Activated CD4-positive, alpha-beta T cell treated with anti-CD3 and anti-CD28 coated beads, Interleukin-2, amount 10 ng/mL, durations not matched to agents 7 days and 5 days (primary cell): ENCODE measurements around the gene HHLA2. TPM values are rescaled to one million over a fixed set of nuclear protein-coding genes. Genes with fewer than 3 reads are reported as not detected.

Experiments
- CTCF ChIA-PET: fragments of 350-600 bp; sonication (Branson Sonifier 250); formaldehyde crosslinking; loops from one replicate; lab custom pipeline; 2021; ENCODE audit warnings: antibody characterized with exemption; lab: Charles Lee
- POLR2A ChIA-PET: fragments of 350-600 bp; sonication (Branson Sonifier 250); formaldehyde crosslinking; loops from one replicate; lab custom pipeline; 2021; ENCODE audit warnings: antibody characterized with exemption; lab: Charles Lee
- DNase-seq: peaks from one replicate; pipeline ENCODE4 v3.0.0-alpha.2; 2020
- H3K27ac Mint-ChIP-seq: one replicate; pipeline ENCODE4 v1.8.0; 2021; ENCODE audit warnings: mild to moderate bottlenecking, moderate library complexity, mixed read lengths
- H3K27me3 Mint-ChIP-seq: one replicate; pipeline ENCODE4 v1.8.0; 2021; ENCODE audit warnings: mixed read lengths
- H3K36me3 Mint-ChIP-seq: one replicate; pipeline ENCODE4 v1.8.0; 2021; ENCODE audit warnings: low read depth, mixed read lengths
- H3K4me1 Mint-ChIP-seq: one replicate; pipeline ENCODE4 v1.8.0; 2021; ENCODE audit warnings: mixed read lengths
- H3K4me3 Mint-ChIP-seq: one replicate; pipeline ENCODE4 v1.8.0; 2021; ENCODE audit warnings: mild to moderate bottlenecking, moderate library complexity, mixed read lengths
- H3K9me3 Mint-ChIP-seq: one replicate; pipeline ENCODE4 v1.8.0; 2021; ENCODE audit warnings: mixed read lengths
- total RNA-seq, 2 experiments: library from RNA; stranded (reverse); gene quantifications; one replicate each; pipeline ENCODE4 v1.2.3, GENCODE V29; 2021

Gene HHLA2
- total RNA-seq, 2 experiments from 2014 or later: 1.4 to 3.0 TPM

GRCh38 chr3:108329947-108330346 is 33.6 kb downstream of the HHLA2 start:
- Mint-ChIP-seq H3K36me3 (peaks cover 39% of the 10 kb centered on the region), H3K4me1 (peaks cover 42% of the 10 kb centered on the region), H3K27ac (no peak overlapping the region), H3K9me3 (peaks cover 17% of the 10 kb centered on the region), H3K27me3 (no peaks in the 10 kb centered on the region), H3K4me3 (no peak overlapping the region)
- DNase-seq: no peak
- ChIA-PET CTCF (interaction anchor here (1.1 kb wide), 1 partner anchor 29 kb away, joined by 3 read pairs; no protein-coding TSS in a partner anchor), POLR2A (no interaction called here)

GRCh38 chr3:108331792-108332191 is 35.4 kb downstream of the HHLA2 start:
- POLR2A ChIA-PET: no interaction called here
- peaks cover 40% of the 10 kb centered on the region for H3K4me1 Mint-ChIP-seq

GRCh38 chr3:108333961-108334360 is 37.6 kb downstream of the HHLA2 start:
- Mint-ChIP-seq H3K9me3 (no peaks in the 10 kb centered on the region), H3K4me1 (peaks cover 22% of the 10 kb centered on the region), H3K27ac (no peak overlapping the region), H3K36me3 (peaks cover 16% of the 10 kb centered on the region), H3K27me3 (no peaks in the 10 kb centered on the region), H3K4me3 (no peak overlapping the region)
- DNase-seq: no peak
- CTCF ChIA-PET: interaction anchor here (1.4 to 1.8 kb wide), 2 partner anchors 10 kb away, joined by 3 to 4 read pairs; no protein-coding TSS in a partner anchor
- POLR2A ChIA-PET: interaction anchor here (0.6 kb wide), 1 partner anchor 542 kb away, joined by 7 read pairs; no protein-coding TSS in a partner anchor

More at GRCh38 chr3:108331792-108332191, 35.4 kb downstream of the HHLA2 start:
- DNase-seq: no peak
- H3K27me3 Mint-ChIP-seq: no peaks in the 10 kb centered on the region
- no peak overlapping the region for H3K4me3 Mint-ChIP-seq
- H3K9me3 Mint-ChIP-seq: peaks cover 7% of the 10 kb centered on the region
- H3K27ac Mint-ChIP-seq: no peak overlapping the region
- H3K36me3 Mint-ChIP-seq: peaks cover 27% of the 10 kb centered on the region
- CTCF ChIA-PET: no interaction called here

- CTCF ChIA-PET: interaction anchor here (1.8 kb wide), 1 partner anchor 11 kb away, joined by 3 read pairs; no protein-coding TSS in a partner anchor
- Mint-ChIP-seq H3K4me3 (no peak overlapping the region), H3K4me1 (peaks cover 15% of the 10 kb centered on the region), H3K9me3 (no peaks in the 10 kb centered on the region), H3K36me3 (peaks cover 10% of the 10 kb centered on the region), H3K27ac (no peak overlapping the region), H3K27me3 (no peaks in the 10 kb centered on the region)
- POLR2A ChIA-PET: no interaction called here
- no peak for DNase-seq
Observed at GRCh38 chr3:108334701-108335100, 38.4 kb downstream of the HHLA2 start.

- H3K4me3 Mint-ChIP-seq: no peak overlapping the region
- DNase-seq: no peak
- H3K4me1 Mint-ChIP-seq: peaks cover 17% of the 10 kb centered on the region
- no peaks in the 10 kb centered on the region for H3K27me3 Mint-ChIP-seq
- H3K27ac Mint-ChIP-seq: no peak overlapping the region
- H3K36me3 Mint-ChIP-seq: no peaks in the 10 kb centered on the region
- POLR2A ChIA-PET: no interaction called here
- H3K9me3 Mint-ChIP-seq: no peaks in the 10 kb centered on the region
- CTCF ChIA-PET: interaction anchor here (0.6 to 1.1 kb wide), 2 partner anchors 18 to 332 kb away, joined by 3 read pairs; no protein-coding TSS in a partner anchor
Observed at GRCh38 chr3:108338901-108339545, 42.7 kb downstream of the HHLA2 start.

GRCh38 chr3:108341911-108342310 is 45.6 kb downstream of the HHLA2 start:
- POLR2A ChIA-PET: no interaction called here
- H3K4me3 Mint-ChIP-seq: no peak overlapping the region
- H3K36me3 Mint-ChIP-seq: peaks cover 1% of the 10 kb centered on the region
- DNase-seq: no peak
- no peak overlapping the region for H3K27ac Mint-ChIP-seq
- H3K27me3 Mint-ChIP-seq: peaks cover 4% of the 10 kb centered on the region
- peaks cover 20% of the 10 kb centered on the region for H3K4me1 Mint-ChIP-seq
- CTCF ChIA-PET: interaction anchor here (0.6 kb wide), 1 partner anchor 655 kb away, joined by 3 read pairs; no protein-coding TSS in a partner anchor
- H3K9me3 Mint-ChIP-seq: no peaks in the 10 kb centered on the region

GRCh38 chr3:108342837-108343486 is 46.6 kb downstream of the HHLA2 start:
- peaks cover 20% of the 10 kb centered on the region for H3K4me1 Mint-ChIP-seq
- no peak overlapping the region for H3K4me3 Mint-ChIP-seq
- no peak for DNase-seq
- peaks cover 5% of the 10 kb centered on the region for H3K9me3 Mint-ChIP-seq
- peaks cover 9% of the 10 kb centered on the region for H3K27me3 Mint-ChIP-seq
- peak overlapping the region; percentile 34 for H3K27ac Mint-ChIP-seq
- CTCF ChIA-PET: interaction anchor here (0.7 to 1.4 kb wide), 3 partner anchors 10 to 48 kb away, joined by 3 to 5 read pairs (median 4); no protein-coding TSS in a partner anchor
- peaks cover 7% of the 10 kb centered on the region for H3K36me3 Mint-ChIP-seq
- POLR2A ChIA-PET: no interaction called here

- H3K4me1 Mint-ChIP-seq: peaks cover 20% of the 10 kb centered on the region
- peaks cover 13% of the 10 kb centered on the region for H3K27me3 Mint-ChIP-seq
- H3K4me3 Mint-ChIP-seq: no peak overlapping the region
- H3K36me3 Mint-ChIP-seq: peaks cover 11% of the 10 kb centered on the region
- no peak overlapping the region for H3K27ac Mint-ChIP-seq
- H3K9me3 Mint-ChIP-seq: peaks cover 9% of the 10 kb centered on the region
- CTCF ChIA-PET: interaction anchor here (1.2 to 1.4 kb wide), 2 partner anchors 10 kb away, joined by 4 to 5 read pairs; no protein-coding TSS in a partner anchor
- no peak for DNase-seq
- POLR2A ChIA-PET: no interaction called here
Observed at GRCh38 chr3:108343491-108343890, 47.1 kb downstream of the HHLA2 start.

GRCh38 chr3:108345492-108346205 is 49.3 kb downstream of the HHLA2 start:
- ChIA-PET POLR2A (no interaction called here), CTCF (interaction anchor here (1.4 to 2.2 kb wide), 2 partner anchors 11 to 13 kb away, joined by 4 to 6 read pairs; no protein-coding TSS in a partner anchor)
- Mint-ChIP-seq H3K4me1 (peaks cover 20% of the 10 kb centered on the region), H3K27me3 (peaks cover 16% of the 10 kb centered on the region), H3K9me3 (peaks cover 9% of the 10 kb centered on the region), H3K4me3 (no peak overlapping the region), H3K27ac (no peak overlapping the region), H3K36me3 (peaks cover 13% of the 10 kb centered on the region)
- no peak for DNase-seq

GRCh38 chr3:108346301-108347227 is 50.2 kb downstream of the HHLA2 start:
- peaks cover 9% of the 10 kb centered on the region for H3K9me3 Mint-ChIP-seq
- H3K27me3 Mint-ChIP-seq: peaks cover 16% of the 10 kb centered on the region
- DNase-seq: no peak
- CTCF ChIA-PET: interaction anchor here (0.9 to 2.2 kb wide), 2 partner anchors 10 kb away, joined by 3 to 6 read pairs; no protein-coding TSS in a partner anchor
- H3K4me3 Mint-ChIP-seq: no peak overlapping the region
- H3K36me3 Mint-ChIP-seq: peaks cover 13% of the 10 kb centered on the region
- H3K4me1 Mint-ChIP-seq: peaks cover 20% of the 10 kb centered on the region
- POLR2A ChIA-PET: no interaction called here
- H3K27ac Mint-ChIP-seq: no peak overlapping the region

- CTCF ChIA-PET: no interaction called here
- no peak for DNase-seq
- no peak overlapping the region for H3K27ac Mint-ChIP-seq
- POLR2A ChIA-PET: no interaction called here
- H3K4me3 Mint-ChIP-seq: no peak overlapping the region
- H3K36me3 Mint-ChIP-seq: peaks cover 15% of the 10 kb centered on the region
- peaks cover 12% of the 10 kb centered on the region for H3K27me3 Mint-ChIP-seq
- peaks cover 13% of the 10 kb centered on the region for H3K9me3 Mint-ChIP-seq
- H3K4me1 Mint-ChIP-seq: no peaks in the 10 kb centered on the region
Observed at GRCh38 chr3:108352176-108352575, 55.8 kb downstream of the HHLA2 start.
